Fibroblast of the conjunctiva (primary cell): ENCODE data around the gene TRIM44.
"Not testable (repeated sequence)": the region's sequence is repeated elsewhere in the genome, so short reads cannot be mapped to it uniquely, and the experiment has no call there.

ENCODE experiments used
- DNase-seq: peaks from one replicate; pipeline ENCODE4 v3.0.0-alpha.2; 2010; ENCODE audit warnings: low read depth

TRIM44 gene

GRCh38 chr11:35753573-35753972 lies 91.0 kb downstream of the TRIM44 start:
- not testable (repeated sequence) for DNase-seq

DNA sequence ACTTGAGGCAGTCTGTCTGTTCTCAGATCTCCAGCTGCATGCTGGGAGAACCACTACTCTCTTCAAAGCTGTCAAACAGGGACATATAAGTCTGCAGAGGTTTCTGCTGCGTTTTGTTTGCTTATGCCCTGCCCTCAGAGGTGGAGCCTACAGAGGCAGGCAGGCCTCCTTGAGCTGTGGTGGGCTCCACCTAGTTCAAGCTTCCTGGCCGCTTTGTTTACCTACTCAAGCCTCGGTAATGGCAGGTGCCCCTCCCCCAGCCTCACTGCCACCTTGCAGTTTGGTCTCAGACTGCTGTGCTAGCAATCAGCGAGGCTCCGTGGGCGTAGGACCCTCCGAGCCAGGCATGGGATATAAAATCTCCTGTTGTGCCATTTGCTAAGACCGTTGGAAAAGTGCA lies 97.4 kb downstream of the TRIM44 start:
- DNase-seq = not testable (repeated sequence)

GRCh38 chr11:35761899-35762298 lies 99.3 kb downstream of the TRIM44 start:
- DNase-seq = no peak

- no peak for DNase-seq
Observed at GRCh38 chr11:35763301-35763700, 100.7 kb downstream of the TRIM44 start.

GRCh38 chr11:35763765-35764164 lies 101.2 kb downstream of the TRIM44 start:
- DNase-seq = no peak

DNA sequence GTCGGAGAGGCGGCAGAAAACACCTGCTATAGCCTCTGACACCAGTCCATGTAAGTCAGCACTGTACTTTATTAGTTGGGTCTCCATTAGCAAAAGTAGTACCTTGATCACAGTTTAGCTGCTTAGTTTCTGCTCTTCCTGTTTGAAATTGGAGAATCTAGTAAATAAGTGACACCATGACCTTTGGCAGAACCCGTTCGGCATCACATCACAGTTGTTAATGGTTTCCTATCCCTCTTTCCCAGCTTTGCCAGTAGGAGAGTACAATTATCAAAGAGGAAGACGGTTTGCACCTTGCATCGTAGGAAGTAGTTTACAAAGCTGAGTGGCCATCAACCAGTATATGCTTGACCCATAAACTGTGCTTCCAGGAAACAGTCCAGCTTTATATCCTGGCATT lies 101.8 kb downstream of the TRIM44 start:
- no peak for DNase-seq

GRCh38 chr11:35765211-35765610 lies 102.6 kb downstream of the TRIM44 start:
- no peak for DNase-seq

GRCh38 chr11:35766651-35767050 lies 104.1 kb downstream of the TRIM44 start:
- DNase-seq = no peak

DNA sequence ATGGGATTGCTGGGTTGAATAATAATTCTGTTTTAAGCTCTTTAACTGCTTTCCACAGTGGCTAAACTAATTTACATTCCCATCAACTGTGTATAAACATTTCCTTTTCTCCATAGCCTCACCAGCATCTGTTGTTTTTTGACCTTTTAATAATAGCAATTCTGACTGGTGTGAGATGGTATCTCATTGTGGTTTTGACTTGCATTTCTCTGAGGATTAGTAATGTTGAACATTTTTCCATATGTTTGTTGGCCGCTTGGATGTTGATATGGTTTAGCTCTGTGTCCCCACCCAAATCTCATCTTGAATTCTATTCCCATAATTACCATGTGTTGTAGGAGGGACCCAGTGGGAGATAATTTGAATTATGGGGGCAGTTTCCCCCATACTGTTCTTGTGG lies 107.8 kb downstream of the TRIM44 start:
- not testable (repeated sequence) for DNase-seq

- no peak for DNase-seq
Observed at GRCh38 chr11:35771722-35772121, 109.1 kb downstream of the TRIM44 start.

DNA sequence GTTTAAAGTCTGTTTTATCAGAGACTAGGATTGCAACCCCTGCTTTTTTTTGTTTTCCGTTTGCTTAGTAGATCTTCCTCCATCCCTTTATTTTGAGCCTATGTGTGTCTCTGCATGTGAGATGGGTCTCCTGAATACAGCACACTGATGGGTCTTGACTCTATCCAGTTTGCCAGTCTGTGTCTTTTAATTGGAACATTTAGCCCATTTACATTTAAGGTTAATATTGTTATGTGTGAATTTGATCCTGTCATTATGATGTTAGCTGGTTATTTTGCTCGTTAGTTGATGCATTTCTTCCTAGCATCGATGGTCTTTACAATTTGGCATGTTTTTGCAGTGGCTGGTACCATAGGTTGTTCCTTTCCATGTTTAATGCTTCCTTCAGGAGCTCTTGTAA lies 114.7 kb downstream of the TRIM44 start:
- DNase-seq = not testable (repeated sequence)

GRCh38 chr11:35778943-35779342 lies 116.4 kb downstream of the TRIM44 start:
- not testable (repeated sequence) for DNase-seq

GRCh38 chr11:35779409-35779808 lies 116.8 kb downstream of the TRIM44 start:
- DNase-seq = no peak

GRCh38 chr11:35780951-35781860 lies 118.6 kb downstream of the TRIM44 start:
- DNase-seq = no peak

DNA sequence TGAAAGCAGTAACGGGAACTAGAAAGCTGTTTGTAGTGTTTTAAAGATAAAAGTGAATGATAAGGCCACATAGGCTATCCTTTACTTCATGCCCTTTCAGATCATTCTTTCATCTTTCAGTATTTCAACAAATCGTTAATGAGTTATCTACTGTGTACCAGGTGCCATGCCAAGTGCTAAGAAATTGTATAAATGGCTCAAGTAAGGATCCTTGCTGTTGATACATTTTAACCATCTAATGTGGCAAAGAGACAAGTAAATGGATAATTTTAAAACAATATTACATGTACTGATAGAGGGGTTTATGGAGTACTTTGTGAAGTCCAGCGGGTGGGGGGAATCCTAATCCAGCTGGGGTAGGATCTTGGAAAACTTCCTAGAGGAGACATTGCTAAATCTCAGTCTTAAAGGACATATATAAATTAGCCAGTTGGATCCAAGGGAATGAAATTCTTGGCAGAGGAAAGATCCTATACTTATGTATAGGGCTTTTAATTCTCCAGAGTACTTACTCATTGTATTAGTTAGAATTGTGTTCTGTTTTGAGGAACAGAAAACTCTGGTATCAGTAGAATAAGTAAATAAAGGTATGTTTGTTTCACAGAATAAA lies 119.4 kb downstream of the TRIM44 start:
- no peak for DNase-seq

DNA sequence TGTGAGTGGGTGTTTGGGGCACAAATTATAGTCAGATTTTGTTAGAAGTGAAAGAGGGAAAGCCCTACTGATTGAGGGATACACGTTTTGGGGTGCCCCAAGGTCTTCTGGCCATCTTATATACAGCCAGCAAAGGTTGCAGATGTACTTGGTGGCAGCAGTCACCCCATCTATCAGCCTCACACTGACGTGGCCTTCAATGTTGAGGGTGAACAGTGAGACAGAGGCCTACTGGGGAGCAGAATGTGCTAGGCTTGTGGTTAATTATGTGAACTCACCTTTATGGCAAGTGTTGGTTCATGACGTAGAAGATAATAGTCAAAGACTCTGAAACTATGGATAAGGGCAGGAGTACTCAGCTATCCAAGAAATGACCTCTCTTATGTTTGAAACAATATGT lies 121.2 kb downstream of the TRIM44 start:
- DNase-seq = no peak

DNA sequence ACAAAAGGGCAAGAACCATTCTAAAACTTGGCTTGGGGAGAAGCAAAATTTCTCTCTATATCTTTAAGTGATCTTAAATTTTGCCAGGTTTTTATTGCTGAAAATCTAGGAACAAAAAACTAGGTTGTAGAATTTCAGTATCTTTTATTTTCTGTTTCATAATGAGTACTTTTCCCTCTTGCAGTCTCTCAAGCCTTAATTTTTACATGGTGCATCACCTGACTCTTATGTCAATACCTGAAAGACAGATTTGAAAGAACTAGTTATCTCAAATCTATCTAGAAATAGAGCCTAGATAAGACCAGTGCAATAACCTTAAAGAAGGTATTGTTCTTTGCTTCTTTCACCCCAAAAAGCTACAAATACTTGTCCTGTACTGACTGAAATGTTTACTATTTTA lies 122.1 kb downstream of the TRIM44 start:
- no peak for DNase-seq

DNA sequence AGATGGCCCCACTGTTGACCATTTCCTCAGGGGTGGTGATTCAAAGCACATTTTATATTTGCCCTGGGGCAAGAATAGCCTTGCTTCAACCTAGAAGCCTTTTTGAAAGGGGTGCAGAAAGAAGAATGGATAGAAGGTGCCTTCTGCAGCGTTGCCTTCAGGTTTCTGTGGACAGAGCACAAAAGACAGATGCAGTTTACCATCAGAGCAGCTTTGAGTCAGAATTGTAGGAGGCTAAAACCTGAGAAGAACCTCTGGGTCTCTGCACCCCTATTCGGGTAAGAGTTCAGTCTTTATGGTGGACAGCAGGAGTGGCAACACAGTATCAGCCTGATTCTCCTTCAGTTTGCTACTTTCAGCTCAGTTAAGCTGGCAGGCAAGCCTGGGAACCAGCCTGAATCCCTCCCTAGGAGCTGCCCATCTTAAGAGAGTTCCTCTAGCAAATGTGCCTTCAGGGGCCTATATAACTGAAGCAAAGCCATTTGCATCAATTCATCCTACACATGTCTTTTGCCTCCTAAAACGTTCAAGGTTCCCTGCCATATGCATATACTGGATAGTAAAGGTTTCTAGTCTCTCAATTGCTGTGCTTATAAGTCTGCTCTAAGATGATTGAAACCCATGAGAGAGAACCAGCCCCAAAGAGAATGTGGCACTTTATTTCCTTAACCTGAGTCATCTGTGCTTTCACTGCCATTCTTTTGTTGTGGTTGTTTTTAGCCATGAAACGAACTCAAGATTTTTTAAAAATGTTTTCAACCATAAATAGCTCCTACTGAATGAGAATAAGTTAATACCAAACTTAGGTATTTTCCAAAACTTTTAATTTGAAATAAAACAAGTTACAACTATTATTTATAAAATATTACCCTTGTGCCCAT lies 123.0 kb downstream of the TRIM44 start:
- no peak for DNase-seq

GRCh38 chr11:35786188-35786587 lies 123.6 kb downstream of the TRIM44 start:
- no peak for DNase-seq

GRCh38 chr11:35787013-35787504 lies 124.5 kb downstream of the TRIM44 start:
- DNase-seq = no peak

DNA sequence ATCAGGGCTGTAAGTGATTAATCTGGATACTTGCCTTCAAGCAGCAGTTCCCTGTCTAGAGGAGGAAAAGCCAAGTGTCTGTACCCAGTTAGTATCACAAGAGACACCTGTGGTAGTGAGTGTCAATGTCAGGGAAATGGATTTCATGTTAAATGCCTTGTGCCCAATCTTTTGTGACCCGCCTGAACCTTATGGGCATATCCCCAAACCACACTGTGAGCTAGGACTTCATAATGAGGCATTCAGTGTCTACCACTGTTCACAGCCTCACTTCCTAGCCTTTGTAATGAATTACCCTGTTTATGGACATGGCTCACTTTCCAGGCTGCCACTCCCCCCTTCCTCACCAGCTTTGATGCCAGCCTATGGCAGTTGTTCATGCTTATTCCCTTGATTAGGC lies 125.1 kb downstream of the TRIM44 start:
- no peak for DNase-seq
